GM18519 (cell line): ENCODE data around the gene CELF4.

Source experiments
- ATAC-seq: cut with Tn5 transposase; IDR thresholded peaks from one replicate; pipeline ENCODE4 v1.9.1; 2021; ENCODE audit warnings: mild to moderate bottlenecking, moderate library complexity; ENCODE audit not compliant: unreplicated experiment, low FRiP score

Gene CELF4

DNA sequence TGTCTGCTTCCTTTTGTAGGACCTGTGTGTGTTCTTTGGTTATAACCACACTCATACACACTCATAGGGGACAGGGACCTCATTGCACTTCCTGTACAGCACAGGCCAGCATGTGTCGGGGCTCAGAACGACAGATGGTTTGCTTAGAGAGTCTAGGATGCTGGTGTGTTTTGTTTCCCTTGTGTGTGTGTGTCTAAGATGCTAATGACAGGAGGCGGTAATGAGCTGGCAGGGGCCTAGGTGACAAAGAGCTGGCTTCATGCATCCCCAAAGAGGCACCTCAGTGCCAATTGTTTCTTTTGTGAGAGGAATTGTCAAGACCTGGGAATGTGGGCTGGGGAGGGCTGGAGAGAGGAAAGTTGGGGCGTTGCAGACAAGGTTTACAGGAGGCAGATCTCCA is 66.6 kb downstream of the CELF4 start:
- ATAC-seq = no peak

DNA sequence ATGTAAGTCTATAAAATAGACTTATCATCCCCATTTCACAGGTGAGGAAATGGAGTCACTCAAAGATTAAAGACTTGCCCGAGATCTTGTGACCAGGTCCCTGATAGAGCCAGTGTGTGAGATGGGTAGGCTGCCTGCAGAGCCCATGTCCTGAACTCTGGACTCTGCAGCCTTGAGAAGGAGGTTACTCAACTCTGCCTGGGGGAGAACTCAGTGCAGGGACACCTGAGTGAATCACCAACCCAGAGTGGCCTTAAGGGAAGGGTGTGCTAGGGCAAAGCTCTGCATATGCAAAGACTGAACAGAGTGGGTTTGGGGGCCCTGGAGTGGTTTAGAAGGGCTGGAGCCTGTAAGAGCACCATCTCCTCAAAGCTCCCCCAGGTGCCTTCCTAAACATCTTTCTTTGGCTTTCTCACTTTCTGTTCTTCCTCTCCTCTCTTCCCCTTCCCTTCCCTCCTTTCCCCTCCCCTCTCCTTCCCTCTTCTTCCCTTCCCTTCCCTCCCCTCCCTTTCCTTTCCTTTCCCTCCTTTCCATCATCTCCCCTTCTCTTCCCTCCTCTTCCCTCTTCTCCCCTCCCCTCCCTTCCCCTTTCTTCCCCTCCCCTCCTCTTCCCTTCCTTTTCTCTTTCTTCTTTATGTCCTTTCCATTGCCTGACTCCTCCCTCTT is 67.6 kb downstream of the CELF4 start:
- no peak for ATAC-seq

DNA sequence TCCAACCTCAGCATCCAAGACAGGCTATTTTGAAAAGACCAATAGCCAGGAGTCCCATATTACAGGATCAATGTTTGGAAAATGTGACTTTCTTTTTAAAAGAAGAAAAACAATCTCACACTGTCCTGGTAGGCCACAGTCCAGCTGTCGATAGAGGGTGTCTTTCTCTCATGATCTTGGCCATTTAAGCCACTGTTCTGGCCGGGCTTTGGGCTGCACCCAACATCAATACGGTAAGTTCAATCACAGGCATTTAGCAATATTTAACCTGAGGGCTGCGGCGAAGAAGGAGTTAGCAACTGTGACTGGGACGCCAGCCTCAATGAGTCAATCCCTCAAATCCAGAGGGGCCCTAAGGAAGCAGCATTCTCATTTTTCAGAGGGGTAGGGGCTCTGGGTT is 69.0 kb downstream of the CELF4 start:
- ATAC-seq = no peak

DNA sequence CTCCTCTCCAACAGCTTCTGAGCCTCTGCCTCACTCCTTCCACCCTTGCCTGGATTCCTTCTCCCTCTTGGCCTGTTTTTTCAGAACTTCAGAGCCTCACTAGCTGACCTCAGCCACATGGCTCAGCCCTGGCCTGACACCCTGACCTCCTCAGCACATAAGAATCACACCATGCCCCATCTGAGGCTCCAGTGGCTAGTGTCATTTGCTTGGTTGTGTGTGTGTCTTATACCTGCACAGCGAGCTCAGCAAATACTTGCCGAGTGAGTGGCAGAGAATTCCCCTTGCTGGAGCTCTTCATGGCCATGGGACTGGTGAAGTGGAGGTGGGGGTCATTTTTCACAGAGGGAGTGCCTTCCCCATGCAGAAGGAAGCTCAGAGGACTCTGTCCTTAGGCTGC is 70.2 kb downstream of the CELF4 start:
- ATAC-seq = no peak

DNA sequence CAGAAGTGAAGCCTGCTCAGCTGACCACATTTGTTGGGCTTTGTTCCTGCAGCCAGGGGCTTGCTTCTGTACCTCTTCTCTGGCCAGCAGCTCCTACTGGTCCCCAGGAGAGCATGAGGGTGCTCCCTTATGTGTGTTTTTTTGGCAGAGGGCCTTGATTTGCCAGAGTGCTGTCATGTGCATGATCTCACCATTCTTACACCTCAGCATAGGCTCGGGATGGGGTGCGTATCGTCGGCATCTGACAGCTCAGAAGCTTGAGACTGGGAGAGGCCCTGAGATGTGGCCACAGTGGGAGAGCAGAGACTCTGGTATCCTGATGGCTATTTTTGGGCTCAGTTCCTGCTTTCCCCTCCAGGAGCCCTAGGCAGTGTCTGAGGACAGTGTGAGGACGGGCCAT is 71.2 kb downstream of the CELF4 start:
- ATAC-seq = no peak

DNA sequence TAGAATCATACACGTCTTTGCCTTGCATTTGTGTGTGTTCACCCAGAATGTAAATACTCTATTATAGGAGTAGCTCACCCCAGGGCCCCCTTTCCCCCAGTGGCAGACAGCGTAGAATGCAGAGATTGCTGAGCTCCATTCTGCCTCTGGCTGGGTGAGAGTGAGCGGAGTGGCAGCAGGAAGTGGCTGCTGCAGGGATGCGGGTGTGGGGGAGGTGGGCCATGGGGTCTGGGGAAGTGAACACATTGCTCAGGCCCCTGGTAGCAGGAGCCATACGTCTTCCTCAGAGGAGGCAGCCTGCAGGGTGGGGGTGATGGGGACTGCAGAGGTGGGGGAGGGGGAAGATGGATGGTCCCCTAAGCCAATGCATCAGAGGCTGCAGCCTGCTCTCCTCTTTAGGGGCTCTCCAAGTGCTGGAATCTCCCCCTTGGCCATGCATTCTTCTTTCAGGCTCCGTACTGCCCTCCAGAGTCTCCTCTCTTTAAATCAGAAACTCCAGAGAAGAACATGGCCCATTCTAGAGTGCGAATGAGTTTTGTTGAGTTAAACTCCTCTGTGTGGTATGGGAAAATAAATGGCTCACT is 72.2 kb downstream of the CELF4 start:
- ATAC-seq = no peak

DNA sequence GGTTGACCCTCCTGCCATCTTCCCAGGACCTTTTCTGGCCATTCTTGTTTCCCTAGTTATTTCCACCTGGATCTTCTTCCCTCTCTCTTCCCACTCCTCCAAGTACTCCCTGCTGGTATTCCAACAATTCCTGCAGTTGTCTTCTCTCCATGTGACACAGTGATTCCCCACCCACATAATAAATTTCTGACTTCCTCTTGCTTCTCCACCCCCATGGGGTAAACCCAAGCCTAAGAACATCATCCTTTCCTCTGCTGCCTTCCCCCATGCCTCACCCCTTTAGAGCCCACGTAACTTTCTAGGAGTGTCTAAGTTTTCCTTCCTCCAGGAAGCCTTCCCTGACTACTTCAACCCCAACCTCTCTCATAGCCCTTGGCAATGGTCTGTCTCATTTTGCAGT is 72.6 kb downstream of the CELF4 start:
- no peak for ATAC-seq

DNA sequence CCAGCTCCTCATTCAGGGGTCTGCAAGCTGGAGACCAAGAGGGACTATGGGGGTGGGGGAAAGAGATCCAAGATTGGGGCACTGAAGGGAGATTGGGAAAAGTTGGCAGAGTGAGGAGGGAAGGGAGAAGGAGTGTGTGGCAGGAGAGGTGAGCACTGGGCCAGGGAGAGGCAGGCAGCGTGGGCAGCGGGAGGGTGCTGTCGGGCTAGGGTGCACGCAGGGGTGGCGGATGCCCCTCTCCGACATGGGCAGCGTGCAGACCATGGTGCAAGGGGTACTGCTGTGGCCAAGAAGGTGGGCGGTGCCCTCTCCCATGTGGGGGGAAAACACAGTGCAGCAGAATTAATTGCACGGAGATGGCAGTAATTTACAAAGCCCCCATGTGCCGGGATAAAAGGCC is 74.1 kb downstream of the CELF4 start:
- ATAC-seq = no peak

DNA sequence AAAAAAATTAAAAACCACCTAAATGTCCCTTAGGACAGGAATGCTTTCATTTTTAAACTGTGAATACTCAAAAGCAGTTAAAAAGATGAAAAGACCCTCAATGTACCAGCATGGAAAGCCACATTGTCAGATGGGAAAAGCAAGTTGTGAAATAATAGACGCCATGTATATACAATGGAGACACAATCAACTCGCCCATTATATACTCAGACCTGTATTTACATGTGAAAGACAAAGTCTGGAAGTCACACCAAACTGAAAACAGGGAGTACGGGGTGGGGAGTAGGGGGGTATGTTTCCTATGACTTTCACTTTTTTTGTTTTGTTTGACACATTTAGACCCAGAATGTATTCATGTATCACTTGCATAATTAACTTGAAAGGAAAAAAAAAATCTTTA is 75.6 kb downstream of the CELF4 start:
- ATAC-seq = no peak

DNA sequence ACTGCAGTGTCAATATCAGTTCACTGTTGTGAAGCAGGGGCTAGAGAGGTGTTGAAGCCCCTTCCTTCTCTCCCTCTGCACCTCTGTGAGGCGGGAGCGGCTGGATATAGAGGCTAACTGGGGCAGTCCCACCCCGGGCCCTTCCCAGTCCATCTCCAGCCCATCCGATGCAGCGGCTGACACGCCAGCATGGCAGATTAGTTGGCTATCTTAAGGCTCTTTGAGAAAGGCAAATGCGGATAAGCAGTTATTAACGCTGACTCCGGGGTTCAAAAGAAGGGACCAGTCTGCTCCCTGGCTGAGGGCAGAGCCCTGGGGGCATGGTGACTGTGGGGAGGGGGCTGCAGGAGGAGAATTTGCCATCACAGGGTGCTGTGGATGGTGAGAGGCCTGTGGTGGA is 76.6 kb downstream of the CELF4 start:
- ATAC-seq = no peak

DNA sequence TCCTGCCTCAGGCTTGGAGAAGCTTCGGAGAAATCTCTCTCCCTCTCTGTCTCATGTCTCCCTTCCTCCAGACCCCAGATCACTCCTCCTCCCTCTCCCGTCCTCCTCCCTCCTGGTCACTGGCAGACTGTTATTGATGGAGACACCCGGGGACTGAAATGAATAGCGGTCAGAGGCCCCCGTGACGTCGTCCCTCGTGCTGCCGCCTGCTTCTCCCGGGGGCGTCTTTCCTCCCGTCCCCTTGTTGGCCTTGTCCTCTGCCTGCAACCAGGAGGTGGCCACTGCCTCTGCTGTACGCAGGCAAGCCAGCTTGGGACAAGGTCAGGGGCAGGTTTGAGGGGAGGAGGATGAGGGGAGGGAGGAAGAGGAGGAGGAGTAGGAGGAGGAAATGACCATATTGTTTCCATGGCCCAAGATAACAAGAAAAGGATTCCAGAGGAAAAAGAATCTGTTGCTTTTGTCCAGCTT is 78.2 kb downstream of the CELF4 start:
- no peak for ATAC-seq

DNA sequence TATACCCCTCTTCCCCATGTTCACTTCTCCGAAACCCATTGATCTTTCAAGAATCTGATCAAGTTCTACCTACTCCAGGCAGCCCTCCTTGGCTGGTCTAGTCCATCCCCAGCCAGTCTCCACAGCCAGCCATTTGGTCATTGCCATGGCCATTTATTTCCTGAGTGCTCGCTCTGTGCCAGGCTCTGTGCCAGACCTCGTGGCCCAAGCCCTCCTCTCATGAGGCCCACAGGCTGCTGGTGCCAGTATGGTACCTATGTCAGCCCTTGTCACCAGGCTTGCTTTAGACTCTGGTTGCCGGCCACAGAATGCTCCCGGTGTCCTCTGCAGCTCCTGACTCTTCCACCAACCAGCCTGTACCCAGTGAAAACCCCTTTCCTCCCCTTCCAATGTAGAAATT is 78.8 kb downstream of the CELF4 start:
- ATAC-seq = no peak

DNA sequence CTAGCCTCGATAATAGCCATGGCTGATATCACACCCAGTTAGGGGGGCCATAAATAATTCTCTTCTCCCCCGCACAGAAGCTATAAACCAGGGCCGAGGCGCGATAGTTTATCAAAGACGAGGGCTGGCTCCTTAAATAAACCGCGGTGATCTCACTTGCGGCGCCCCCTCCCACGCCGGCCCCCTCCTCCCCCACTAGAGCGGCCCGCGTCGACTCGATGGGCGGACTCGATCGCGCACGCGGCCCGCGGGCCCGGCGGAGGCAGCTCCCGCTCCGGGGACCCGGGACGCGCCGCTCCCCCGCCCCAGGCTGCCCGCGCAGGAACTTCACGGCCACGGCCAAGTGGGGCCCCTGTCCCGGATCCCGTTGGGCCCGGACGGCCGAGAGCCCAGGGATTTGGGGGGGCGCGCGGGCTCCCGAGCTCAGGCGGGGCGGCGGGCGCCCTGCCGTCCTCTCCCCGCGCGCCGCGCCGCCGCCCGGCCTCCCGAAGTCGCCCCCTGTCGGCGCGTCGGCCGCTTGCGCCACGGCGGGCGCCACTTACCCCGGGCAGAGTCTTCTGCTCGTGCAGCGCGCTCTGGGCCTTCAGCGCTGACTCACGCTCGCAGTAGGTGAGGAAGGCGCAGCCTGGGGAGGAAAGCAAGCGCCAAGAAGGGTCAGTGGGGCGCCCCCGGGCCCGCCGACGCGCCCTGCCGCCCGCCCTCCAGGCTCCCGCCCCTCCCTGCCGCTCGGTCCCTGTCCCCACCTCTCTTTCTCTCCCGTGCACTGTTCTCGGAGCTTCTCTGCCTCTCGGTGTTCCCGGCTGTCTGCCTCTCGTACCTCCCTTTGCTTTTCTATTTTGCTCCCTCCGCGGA is 80.4 kb downstream of the CELF4 start:
- no peak for ATAC-seq

DNA sequence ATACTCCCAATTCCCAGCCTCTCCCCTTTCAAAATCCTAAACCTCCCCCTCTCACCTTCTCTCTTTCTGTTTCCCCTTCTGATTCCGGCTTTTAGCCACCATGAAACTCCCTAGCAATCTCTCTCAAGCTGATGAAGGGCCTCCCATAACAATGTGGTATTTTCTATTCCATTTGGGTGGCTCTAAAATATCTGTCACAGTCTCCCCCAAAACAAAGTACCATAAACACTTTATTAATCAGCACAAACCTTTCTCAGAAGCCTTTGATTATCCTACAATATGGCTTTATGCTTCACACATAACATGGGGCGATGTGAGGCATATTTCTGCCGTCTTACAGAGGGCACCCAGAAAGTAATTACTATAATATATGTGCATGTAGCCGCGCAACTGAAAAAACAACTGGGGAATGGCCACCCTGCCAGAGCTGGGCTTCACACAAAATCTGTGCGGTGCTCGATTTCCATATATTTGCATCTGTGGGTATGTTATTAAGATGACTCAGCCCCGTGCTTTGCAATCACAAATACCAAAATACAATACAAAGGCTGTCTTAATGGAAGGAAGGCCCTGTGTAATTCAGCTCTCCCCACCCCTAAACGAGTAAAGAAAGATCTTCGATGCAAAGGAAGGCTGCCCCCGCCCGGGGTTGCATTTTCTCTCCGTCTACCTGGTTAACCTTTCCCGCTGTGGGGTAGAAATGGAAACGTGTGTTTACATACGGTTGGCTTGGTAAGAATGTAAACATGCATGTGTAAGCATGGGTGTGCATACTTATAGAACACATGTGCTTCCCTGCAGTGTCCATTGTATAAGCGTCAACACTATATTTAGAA is 81.4 kb downstream of the CELF4 start:
- no peak for ATAC-seq

DNA sequence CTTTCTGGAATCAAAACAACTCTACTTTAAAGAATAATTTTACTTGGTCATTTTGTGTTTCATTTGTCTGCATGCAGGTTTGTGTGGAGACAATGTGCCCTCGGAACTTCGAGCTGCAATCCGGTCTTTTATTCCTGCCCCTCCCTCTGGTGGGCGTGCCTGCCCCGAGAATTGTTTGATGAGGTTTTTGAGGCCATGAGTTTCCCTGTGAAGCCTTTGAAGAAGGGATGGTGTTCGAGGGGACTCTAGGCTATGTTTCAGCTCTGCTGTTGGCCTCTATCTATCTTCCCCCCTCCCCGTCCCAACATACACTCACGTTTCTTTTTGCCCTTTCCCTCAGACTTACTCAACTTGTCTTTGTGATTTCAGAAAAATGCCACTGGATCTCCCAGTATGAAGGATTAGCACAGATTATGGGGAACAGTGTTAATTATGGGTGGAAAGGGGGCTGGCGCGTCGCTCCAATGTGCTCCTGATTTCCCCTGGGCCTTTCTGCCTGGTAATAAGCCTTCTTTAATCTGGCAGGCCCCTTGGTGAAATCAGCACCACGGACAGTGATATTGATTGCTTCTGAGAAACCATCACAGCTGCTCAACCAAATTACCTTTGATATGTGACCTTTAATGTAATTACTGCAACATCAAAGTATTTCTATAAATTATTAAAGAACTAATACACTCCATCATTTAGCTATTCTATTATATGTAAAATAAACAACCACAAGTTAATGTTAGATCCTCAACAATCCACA is 82.2 kb downstream of the CELF4 start:
- no peak for ATAC-seq

DNA sequence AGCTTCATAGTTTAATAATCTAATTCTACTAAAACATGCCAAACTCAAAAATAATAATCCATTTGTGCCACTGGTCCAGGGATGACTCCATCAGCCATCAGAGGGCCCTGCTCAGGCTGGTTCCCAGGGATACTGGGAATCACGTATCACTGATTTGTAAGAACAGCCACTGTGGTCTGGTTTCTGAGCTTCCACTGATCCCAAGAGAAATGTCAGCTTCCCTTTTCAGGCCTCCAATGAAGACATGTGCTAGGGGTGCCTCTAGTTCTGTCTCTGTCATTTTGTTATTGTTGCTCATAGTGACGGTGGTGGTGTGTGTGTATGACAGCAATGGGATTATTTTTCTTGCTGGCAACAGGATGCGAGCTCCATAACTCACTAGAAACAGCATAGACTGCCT is 83.2 kb downstream of the CELF4 start:
- no peak for ATAC-seq

DNA sequence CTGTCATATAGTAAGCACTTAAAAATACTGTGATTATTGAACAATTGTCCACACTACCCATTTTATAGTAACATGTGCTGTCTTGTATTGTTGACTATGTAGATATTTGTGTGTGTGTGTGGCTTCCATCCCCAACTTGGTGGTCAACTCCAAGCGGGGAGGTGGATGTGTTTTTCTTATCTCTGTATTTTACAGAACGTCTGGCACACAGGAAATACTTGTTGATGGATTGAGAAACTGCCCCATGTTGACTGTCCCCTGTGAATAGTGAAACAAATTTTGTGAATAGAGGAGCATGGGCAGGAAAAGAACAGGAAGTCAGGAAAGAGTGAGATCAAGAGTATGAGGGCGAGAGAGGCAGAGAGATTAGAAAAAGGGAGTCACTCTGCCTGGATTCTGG is 83.6 kb downstream of the CELF4 start:
- no peak for ATAC-seq

DNA sequence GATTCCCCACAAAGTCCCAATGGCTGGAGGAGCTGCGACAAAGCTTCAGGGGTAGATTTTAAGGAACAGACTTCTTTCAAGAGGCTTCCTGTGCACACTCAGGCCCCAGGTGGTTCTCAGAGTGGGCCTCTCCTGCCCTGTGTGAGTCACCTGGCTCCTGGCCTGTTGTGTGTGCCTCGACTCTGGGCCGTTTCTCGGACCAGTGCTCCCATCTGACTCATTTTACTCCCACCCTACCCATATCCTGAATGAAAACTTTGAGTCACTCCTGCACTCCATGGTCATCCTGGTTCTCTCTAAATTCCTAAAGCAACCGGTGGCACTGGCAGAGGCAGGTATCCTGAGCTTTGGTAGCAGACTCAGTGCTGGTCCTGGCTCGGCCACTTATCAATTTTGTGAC is 84.1 kb downstream of the CELF4 start:
- no peak for ATAC-seq

DNA sequence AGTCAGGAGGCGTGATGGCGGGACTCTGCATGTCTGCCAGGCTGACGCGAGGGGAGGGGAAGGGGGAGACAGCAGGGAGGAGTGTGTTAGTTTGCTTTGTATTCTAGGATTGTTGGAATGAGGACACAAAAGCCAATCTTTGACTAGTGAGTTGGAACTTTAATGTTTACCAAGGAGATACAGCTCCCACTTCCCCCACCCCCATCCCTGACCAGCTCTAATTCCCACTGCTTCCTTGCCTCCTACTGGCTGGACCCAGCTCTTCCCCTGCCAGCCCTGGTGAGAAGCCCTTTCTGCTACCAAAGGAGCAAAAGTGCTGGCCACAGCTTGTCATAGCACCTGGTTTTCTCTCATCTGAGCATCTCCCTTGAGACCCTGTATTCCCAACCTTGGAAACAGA is 84.5 kb downstream of the CELF4 start:
- no peak for ATAC-seq

DNA sequence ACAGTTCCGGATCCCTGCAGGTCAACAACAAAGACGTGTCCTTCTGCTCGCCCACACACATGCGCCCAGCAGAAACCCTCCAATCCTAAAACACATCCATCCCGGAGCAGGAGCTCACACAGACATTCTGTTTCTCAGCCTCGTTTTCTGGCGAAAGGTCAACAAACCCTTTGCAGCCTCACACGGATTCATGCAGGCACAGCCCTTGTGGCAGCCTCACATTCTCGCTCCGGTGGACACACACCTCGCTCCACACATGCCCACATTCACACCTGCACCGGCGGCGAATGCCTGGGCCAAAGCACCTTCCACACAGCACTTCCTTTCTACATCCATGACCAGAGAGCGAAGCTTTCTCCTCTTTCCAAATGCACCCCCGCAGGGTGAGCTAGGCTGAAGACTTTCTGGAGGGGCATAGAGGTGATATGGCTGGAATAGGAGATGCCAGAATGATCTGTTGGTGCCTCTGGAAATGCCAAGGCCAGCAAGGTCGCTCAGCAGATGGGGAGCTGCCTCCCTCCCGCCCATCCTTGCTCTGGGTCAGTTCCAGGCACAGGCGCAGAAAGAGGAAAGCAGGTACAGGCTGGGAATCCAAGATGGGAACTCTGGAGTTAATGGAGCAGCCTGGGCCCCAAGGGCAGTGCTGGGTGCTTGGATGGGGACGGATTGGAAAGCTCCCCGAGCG is 88.8 kb downstream of the CELF4 start:
- ATAC-seq = no peak
